Cardiac fibroblast (primary cell): ENCODE data around the gene WDR59.

Experiments used
- DNase-seq, 2 donors: peaks; one replicate each; pipeline versions ENCODE4 v3.0.0 to v3.0.0-alpha.2; 2010; ENCODE audit warnings: low read depth in 2 of 2
- H3K4me3 ChIP-seq, 2 donors: replicated peaks in 1 of 2; 1 replicate in 1 of 2; 2 replicates in 1 of 2; pipeline ENCODE4 v1.5.1; 2011; ENCODE audit warnings: low read depth in 2 of 2, low read length in 2 of 2, mild to moderate bottlenecking in 2 of 2, moderate library complexity in 1 of 2
- CTCF ChIP-seq: IDR thresholded peaks from one replicate; pipeline ENCODE4 v1.5.1; 2011; ENCODE audit warnings: low read depth, mild to moderate bottlenecking, low read length, inconsistent platforms

Gene WDR59

GRCh38 chr16:74867281-74867849, 117.6 kb downstream of the WDR59 start:
- no peak for TF ChIP-seq CTCF
- DNase-seq: no peak
- H3K4me3 ChIP-seq: no peak overlapping the region

- peak in 1 of 2 donors; percentile 11 for DNase-seq
- H3K4me3 ChIP-seq: no peak overlapping the region
- no peak for TF ChIP-seq CTCF
Measured at GRCh38 chr16:74865922-74866598, 118.9 kb downstream of the WDR59 start.

DNA sequence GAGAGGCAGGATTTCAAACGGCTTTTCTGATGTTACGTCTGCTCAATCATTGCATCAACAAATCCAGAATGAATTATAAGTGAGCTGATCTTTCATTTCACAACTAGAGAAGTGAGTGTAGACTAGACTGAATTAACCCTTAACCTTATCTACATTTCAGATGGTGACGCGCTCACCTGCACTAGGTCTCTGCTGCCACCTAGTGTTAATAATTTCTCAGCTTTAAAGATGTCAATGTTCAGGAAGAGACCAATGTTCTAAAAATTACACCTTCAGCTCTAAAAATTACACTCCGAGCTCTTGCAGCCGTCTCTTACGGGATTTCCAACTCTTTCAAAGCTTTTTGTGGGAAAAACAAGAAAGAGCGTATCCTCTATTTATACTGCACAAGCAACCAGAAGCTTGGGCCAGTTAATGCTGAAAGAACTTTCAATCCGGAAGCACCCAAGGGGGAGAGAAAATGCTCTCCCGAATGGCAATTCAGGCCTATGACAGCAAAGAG, 122.1 kb downstream of the WDR59 start:
- peak; percentile 58 to 64 for DNase-seq
- TF ChIP-seq CTCF: peak; percentile 71
- no peak overlapping the region for H3K4me3 ChIP-seq

- no peak overlapping the region for H3K4me3 ChIP-seq
- DNase-seq: no peak
- no peak for TF ChIP-seq CTCF
Measured at GRCh38 chr16:74852500-74852875, 132.4 kb downstream of the WDR59 start.

GRCh38 chr16:74850027-74850426, 134.9 kb downstream of the WDR59 start:
- TF ChIP-seq CTCF: no peak
- no peak for DNase-seq
- no peak overlapping the region for H3K4me3 ChIP-seq

DNA sequence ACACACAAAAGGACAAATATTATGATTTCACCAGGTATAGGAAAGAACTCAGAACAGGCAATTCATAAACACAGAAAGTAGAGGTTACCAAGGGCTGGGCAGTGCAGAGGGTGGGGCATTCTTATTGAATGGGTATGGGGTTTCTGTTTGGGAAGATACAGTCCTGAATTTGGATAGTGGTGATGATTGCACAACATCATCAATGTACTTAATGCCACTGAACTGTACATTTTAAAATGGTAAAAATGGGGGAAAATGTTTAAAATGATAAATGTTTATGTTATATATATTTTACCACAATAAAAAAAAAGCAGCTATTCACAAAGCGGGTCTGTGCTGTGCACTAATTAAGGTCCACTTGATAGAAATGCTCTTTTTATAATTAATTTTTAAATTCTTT, 137.7 kb downstream of the WDR59 start:
- TF ChIP-seq CTCF: no peak
- no peak overlapping the region for H3K4me3 ChIP-seq
- DNase-seq: no peak

DNA sequence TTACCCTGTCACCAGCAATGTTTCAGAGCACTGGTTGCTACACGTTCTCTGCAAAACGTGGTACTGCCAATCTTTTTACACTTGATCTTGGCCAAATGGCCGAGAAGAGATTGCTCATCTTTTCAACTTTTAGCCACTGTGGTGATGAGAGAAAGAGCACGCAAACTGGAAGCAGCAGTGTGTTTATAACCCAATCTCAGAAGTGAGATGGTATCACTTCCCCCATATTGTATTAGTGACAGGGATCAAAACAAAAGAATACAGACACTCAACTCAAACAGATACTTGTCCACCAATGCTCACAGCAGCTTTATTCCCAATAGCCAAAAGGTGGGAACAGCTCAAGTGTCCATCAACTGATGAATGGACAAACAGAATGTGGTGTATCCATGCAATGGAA, 138.2 kb downstream of the WDR59 start:
- TF ChIP-seq CTCF: no peak
- no peak for DNase-seq
- no peak overlapping the region for H3K4me3 ChIP-seq
